Hepatic stellate cell (primary cell): ENCODE results near the gene INPP5A.

ENCODE experiments used
- DNase-seq: peaks from one replicate; pipeline ENCODE4 v3.0.0; 2011; ENCODE audit warnings: low spot score

The INPP5A gene

GRCh38 chr10:132722394-132723329 lies 185.1 kb downstream of the INPP5A start:
- no peak for DNase-seq

DNA sequence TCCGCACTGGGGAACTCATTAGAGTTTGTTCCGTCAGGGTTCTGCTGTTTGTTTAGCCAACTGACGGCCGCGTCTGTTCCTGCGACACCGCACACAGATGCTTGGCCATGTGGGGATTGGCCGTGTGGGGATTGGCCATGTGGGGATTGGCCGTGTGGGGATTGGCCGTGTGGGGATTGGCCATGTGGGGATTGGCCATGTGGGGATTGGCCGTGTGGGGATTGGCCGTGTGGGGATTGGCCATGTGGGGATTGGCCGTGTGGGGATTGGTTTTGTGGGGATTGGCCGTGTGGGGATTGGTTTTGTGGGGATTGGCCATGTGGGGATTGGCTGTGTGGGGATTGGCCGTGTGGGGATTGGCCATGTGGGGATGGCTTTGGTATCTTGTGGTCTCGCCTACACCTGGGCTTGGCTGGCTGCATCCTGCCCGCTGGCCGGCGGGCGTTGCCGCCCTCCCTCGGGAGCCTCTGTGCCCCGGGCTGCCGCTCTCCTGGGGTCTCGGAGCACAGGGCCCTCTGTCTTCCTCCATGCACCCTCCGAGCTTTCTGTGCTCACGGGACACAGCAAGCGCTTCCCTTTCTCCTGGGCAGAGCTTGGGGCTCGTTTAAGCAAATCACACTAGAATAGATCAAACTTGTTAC lies 185.9 kb downstream of the INPP5A start:
- DNase-seq, result no peak

GRCh38 chr10:132724446-132724845 lies 186.9 kb downstream of the INPP5A start:
- DNase-seq, result no peak

GRCh38 chr10:132725202-132725601 lies 187.6 kb downstream of the INPP5A start:
- DNase-seq, result no peak

DNA sequence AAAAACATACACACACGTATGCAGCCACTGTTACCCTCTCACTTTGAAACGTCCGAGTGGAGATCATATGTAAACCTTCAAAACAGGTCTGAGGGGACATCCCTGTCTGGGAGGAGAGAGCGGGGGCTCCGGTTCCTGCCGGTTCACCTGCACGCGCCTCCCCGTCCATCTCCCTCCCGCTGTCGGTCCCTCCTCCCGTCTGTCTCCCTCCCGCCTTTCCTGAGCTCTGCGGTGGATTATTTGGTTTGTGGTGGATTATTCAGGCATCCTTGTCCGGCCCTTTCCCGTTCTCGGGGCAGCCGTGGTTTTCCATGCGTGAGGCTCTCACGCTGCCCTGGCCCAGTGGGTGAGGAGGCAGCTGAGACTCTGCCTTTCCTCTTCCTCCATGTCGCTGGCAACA lies 188.6 kb downstream of the INPP5A start:
- no peak for DNase-seq

GRCh38 chr10:132726951-132727350 lies 189.4 kb downstream of the INPP5A start:
- DNase-seq, result no peak

GRCh38 chr10:132727411-132727810 lies 189.8 kb downstream of the INPP5A start:
- DNase-seq, result no peak

DNA sequence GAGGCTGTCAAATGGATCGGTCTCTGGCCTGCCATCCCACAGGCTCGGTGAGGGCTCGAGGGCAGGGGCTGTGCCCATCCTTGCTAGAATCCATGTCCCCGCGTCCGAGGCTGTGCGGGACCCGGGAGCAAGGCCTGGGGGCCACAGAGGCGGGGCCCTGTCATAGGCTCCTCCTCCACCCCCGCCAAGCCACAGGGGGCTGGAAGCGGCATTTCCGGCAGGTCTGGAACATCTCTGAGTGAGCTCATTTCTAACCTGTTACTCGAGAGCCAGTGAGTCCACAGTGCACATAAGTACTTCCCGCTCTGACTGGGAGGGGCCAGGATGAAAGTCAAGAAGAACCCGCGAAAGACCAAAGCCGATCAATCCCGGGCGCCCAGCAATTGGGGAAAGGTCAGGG lies 190.7 kb downstream of the INPP5A start:
- no peak for DNase-seq

- no peak for DNase-seq
Measured at GRCh38 chr10:132728741-132729140, 191.2 kb downstream of the INPP5A start.

GRCh38 chr10:132729810-132730572 lies 192.4 kb downstream of the INPP5A start:
- DNase-seq, result no peak

GRCh38 chr10:132730573-132730953 lies 193.0 kb downstream of the INPP5A start:
- no peak for DNase-seq

- no peak for DNase-seq
Measured at GRCh38 chr10:132732518-132732917, 194.9 kb downstream of the INPP5A start.

DNA sequence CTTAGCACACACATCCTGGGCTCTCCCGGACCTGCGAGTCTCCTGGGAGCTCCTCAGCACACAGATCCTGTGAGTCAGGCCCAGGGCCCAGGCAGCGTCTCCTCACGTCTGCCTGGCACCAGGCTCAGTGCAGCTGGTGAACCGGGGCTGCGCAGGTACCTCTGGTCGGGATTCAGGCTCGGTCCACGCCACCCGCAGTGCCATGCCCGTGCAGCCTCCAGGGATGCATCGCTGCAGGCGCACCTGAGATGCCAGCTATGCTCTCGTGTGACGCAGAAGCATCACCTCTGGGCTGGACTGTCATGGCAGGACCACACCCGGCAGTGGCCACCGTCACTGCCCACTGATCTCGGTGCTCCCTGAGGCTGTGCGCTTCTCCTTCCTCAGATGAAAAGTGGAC lies 196.3 kb downstream of the INPP5A start:
- no peak for DNase-seq

DNA sequence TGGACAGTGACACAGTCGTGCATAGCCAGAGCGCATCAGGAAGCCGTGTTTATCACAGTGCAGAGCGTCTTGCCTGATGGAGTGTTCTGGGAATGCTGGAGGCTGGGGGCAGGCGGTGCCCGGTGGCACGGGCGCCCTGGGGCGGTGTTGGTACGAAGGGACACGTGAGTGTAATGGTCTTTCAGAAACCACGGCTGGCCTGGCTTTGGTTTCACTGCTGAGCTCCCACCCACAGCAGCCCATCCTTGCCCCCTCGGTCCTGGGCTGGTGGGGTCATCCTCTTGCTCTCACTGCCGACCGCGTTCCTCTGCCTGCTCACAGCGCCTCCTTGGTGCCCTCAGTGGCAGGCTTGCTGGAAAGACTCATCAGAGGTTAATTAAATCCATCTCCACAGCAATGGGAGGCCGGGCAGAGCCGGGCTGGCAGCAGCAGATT lies 197.8 kb downstream of the INPP5A start:
- no peak for DNase-seq

DNA sequence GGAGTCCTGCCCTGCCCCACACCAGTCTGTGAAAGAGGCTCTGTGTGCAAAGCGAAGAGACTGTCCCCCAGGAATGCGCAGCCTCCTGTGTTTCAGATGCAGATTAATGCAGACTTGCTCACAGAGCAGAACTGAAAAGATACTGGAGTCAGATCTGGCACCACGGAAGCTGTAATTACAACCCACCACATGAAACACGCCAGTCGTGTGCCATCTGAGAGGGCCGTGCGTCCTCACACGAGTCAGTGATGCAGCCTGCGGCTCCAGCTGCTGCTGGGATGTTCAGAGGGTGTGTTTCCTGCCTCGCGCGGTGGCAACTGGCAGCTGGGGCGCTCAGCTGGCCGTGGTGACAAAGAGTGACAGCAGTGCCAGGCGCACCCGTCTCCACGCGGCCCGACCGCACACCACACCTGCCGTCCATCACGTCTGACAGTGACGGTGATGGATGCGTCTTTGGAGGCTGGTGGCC lies 198.4 kb downstream of the INPP5A start:
- DNase-seq, result no peak

DNA sequence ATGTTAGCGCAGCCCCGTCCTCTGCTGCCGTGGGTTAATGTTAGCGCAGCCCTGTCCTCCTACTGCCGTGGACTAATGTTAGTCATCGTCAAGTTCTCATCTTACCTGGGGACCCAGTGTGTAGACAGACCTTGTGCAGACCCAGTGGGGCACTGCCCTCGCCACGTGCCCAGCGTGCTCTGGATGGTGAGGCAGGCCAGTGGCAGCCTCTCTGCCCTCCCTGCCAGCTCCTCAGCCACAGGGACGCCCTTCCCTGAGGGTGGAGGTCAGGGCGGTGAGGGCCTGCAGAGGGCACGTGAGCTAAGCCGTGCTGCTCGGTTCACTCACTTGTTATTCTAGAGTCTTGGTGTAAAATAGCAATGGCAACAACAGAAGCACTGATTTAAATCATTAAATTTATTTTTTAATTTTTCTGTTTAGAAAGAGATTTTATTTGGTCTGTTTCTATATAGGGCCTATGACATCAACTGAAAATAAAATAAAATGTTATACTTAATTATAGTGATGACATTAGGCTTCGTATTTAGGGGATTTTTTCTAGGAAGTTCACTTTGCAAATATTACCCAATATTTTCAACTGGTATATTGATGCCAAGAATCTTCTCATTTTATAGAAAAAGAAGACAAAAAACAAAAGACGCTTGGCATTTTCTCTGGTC lies 199.9 kb downstream of the INPP5A start:
- DNase-seq, result no peak

DNA sequence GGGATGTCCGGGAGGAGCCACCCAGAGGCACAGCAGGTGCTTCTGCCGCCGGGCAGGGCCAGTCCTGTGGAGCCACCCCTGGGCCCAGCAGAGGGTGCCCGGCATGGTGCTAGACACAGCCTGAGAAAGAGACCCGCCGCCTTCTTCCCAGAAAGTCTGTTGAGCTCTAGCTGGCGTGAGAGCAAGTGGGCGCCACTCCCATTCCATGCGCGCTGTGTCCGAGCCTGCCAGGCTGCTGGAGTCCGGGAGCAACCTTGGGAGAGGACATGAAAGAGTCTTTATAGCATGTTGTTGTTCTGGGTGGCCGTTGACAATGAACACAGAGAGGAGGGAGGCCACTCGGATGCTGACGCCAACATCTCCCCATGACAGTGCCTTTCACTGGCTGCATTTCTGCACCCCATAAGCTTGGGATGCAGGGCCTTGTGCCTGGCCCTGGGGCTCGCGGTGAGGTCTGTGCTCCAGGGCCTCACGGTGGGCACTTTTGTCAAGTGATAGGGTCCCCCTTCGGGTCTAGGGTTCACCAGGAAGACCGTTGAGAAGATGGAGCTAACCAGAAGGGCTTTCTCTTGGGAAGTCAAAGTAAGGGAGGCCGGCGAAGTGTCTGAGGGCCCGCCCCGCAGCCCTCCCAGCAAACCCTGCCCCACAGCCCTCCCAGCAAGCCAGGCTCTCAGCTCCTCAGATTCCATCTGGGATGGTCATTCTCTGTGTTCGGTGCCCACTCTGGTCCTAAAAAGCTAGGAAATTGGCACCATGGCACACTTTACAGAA lies 201.1 kb downstream of the INPP5A start:
- no peak for DNase-seq

GRCh38 chr10:132739225-132739613 lies 201.6 kb downstream of the INPP5A start:
- no peak for DNase-seq

- DNase-seq, result no peak
Measured at GRCh38 chr10:132740588-132740987, 203.0 kb downstream of the INPP5A start.

DNA sequence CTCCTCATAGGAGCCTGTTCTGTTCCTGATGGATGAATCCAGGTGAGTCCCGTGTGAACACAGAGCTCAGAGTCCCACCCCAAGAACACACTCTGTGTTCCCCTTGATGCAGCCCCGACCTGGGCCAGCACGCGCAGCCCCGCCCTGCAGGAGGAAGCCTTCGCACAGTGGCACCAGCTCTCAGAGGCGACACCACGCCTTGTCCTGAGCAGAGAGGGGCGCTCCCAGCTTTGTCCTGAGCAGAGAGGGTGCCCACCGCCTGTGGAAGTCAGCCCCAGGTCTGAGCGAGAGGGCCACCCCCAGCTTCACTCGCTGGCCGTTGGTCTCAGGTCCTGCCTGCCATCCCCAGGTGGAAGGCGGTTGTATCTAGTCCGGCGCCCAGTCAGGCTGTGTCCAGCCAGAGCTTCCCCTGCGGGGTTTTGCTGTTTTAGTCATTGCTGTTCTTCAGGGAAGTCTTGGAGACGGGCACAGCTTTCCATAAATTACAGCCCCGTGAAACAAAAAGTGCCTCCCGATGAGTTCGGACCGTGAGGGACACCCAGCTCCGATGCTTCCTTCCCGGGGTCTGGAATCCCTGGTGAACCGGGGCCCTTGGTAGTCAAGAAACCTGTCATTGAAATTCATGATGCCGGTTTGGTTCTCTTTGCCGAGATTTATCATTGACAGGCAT lies 204.7 kb downstream of the INPP5A start:
- no peak for DNase-seq

GRCh38 chr10:132742837-132743194 lies 205.2 kb downstream of the INPP5A start:
- DNase-seq, result no peak
